MM.1S (cell line): ENCODE results near the gene FLRT2.

Experiments used
- DNase-seq: peaks from one replicate; pipeline ENCODE4 v3.0.0-alpha.2; 2015
- H2AFZ ChIP-seq: fragments of 300-600 bp; sonication (generic); 2 replicates; pipeline ENCODE4 v1.6.0; 2016; ENCODE audit warnings: antibody characterized with exemption, low read length
- H3F3A ChIP-seq: fragments of 300-600 bp; sonication (generic); 2 replicates; pipeline ENCODE4 v1.6.1; 2016; ENCODE audit warnings: mild to moderate bottlenecking, antibody characterized with exemption, low read length, moderate library complexity, mixed read lengths; ENCODE audit not compliant: insufficient read depth
- H3K27ac ChIP-seq: fragments of 300-600 bp; sonication (generic); 2 replicates; pipeline ENCODE4 v1.5.1; 2016; ENCODE audit warnings: mild to moderate bottlenecking, low read length
- H3K27me3 ChIP-seq: fragments of 300-600 bp; sonication (generic); replicated peaks from 2 replicates; pipeline ENCODE4 v1.6.0; 2016; ENCODE audit warnings: low read length; ENCODE audit not compliant: insufficient read depth
- H3K36me3 ChIP-seq: fragments of 300-600 bp; sonication (generic); replicated peaks from 2 replicates; pipeline ENCODE4 v1.6.1; 2016; ENCODE audit warnings: mild to moderate bottlenecking, low read length, mixed read lengths; ENCODE audit not compliant: insufficient read depth
- H3K4me1 ChIP-seq: fragments of 300-600 bp; sonication (generic); 2 replicates; pipeline ENCODE4 v1.6.1; 2016; ENCODE audit warnings: low read length, mixed read lengths
- H3K4me2 ChIP-seq: fragments of 300-600 bp; sonication (generic); 2 replicates; pipeline ENCODE4 v1.6.0; 2016; ENCODE audit warnings: low read depth, low read length
- H3K4me3 ChIP-seq: fragments of 300-600 bp; sonication (generic); 2 replicates; pipeline ENCODE4 v1.5.1; 2016; ENCODE audit warnings: low read length, mixed read lengths
- H3K79me2 ChIP-seq: fragments of 300-600 bp; sonication (generic); 2 replicates; pipeline ENCODE4 v1.6.1; 2016; ENCODE audit warnings: mixed run types, low read length, mixed read lengths
- H3K9ac ChIP-seq: fragments of 300-600 bp; sonication (generic); 2 replicates; pipeline ENCODE4 v1.6.1; 2016; ENCODE audit warnings: low read length, mixed read lengths
- H3K9me2 ChIP-seq: fragments of 300-600 bp; sonication (generic); replicated peaks from 2 replicates; pipeline ENCODE4 v1.6.1; 2016; ENCODE audit warnings: mild to moderate bottlenecking, low read length, mixed read lengths; ENCODE audit not compliant: insufficient read depth
- H3K9me3 ChIP-seq: fragments of 300-600 bp; sonication (generic); replicated peaks from 2 replicates; pipeline ENCODE4 v1.6.1; 2016; ENCODE audit warnings: mild to moderate bottlenecking, low read length, mixed read lengths; ENCODE audit not compliant: insufficient read depth
- H4K20me1 ChIP-seq: fragments of 300-600 bp; sonication (generic); 2 replicates; pipeline ENCODE4 v1.6.1; 2016; ENCODE audit warnings: mild to moderate bottlenecking, low read length, moderate library complexity, mixed read lengths; ENCODE audit not compliant: insufficient read depth
- CTCF ChIP-seq: fragments of 300-600 bp; sonication (generic); IDR thresholded peaks from 2 replicates; pipeline ENCODE4 v1.5.1; 2016; ENCODE audit warnings: antibody characterized with exemption, low read length, mixed read lengths
- EZH2 ChIP-seq: fragments of 300-600 bp; sonication (generic); optimal IDR thresholded peaks from 2 replicates; pipeline ENCODE3; 2017; ENCODE audit warnings: low read depth, mild to moderate bottlenecking, antibody characterized with exemption, low read length, mixed read lengths
- EZH2phosphoT487 ChIP-seq: fragments of 300-600 bp; sonication (generic); IDR thresholded peaks from 2 replicates; pipeline ENCODE4 v1.6.1; 2018; ENCODE audit warnings: antibody characterized with exemption, low read length

FLRT2 gene

GRCh38 chr14:85595981-85596380 lies 66.0 kb downstream of the FLRT2 start:
- H3K4me2 ChIP-seq: no peak overlapping the region
- H3K36me3 ChIP-seq: no peaks in the 10 kb centered on the region
- no peaks in the 10 kb centered on the region for H3K27me3 ChIP-seq
- TF ChIP-seq EZH2 (no peak), EZH2phosphoT487 (no peak), CTCF (no peak)
- no peaks in the 10 kb centered on the region for H4K20me1 ChIP-seq
- no peaks in the 10 kb centered on the region for H3K79me2 ChIP-seq
- H3K4me3 ChIP-seq: no peak overlapping the region
- no peaks in the 10 kb centered on the region for H3F3A ChIP-seq
- no peaks in the 10 kb centered on the region for H3K9me3 ChIP-seq
- H3K27ac ChIP-seq: no peak overlapping the region
- no peak for DNase-seq
- H2AFZ ChIP-seq: no peak overlapping the region
- H3K4me1 ChIP-seq: no peaks in the 10 kb centered on the region
- no peaks in the 10 kb centered on the region for H3K9me2 ChIP-seq
- no peak overlapping the region for H3K9ac ChIP-seq

- Histone ChIP-seq H3K27me3 (no peaks in the 10 kb centered on the region), H3K9ac (no peak overlapping the region), H3K79me2 (no peaks in the 10 kb centered on the region), H2AFZ (no peak overlapping the region), H3K36me3 (no peaks in the 10 kb centered on the region), H3K4me2 (no peak overlapping the region), H3F3A (no peaks in the 10 kb centered on the region), H4K20me1 (no peaks in the 10 kb centered on the region), H3K4me3 (no peak overlapping the region), H3K9me3 (no peaks in the 10 kb centered on the region), H3K4me1 (no peaks in the 10 kb centered on the region), H3K27ac (no peak overlapping the region), H3K9me2 (no peaks in the 10 kb centered on the region)
- TF ChIP-seq EZH2phosphoT487 (no peak), EZH2 (no peak), CTCF (no peak)
- DNase-seq: no peak
These were observed 66.6 kb downstream of the FLRT2 start for GRCh38 chr14:85596562-85596961.

GRCh38 chr14:85597701-85598100 lies 67.8 kb downstream of the FLRT2 start:
- Histone ChIP-seq H2AFZ (no peak overlapping the region), H3K4me2 (no peak overlapping the region), H3K9me2 (no peaks in the 10 kb centered on the region), H3K4me1 (no peaks in the 10 kb centered on the region), H3K27me3 (no peaks in the 10 kb centered on the region), H4K20me1 (no peaks in the 10 kb centered on the region), H3K4me3 (no peak overlapping the region), H3K9ac (no peak overlapping the region), H3F3A (no peaks in the 10 kb centered on the region), H3K9me3 (no peaks in the 10 kb centered on the region), H3K79me2 (no peaks in the 10 kb centered on the region), H3K27ac (no peak overlapping the region), H3K36me3 (no peaks in the 10 kb centered on the region)
- DNase-seq: no peak
- TF ChIP-seq EZH2phosphoT487 (no peak), EZH2 (no peak), CTCF (no peak)
